Body of pancreas (tissue), 4 donors: Measurements from ENCODE around the gene LGR6.

ENCODE experiments used
- POLR2A ChIP-seq, 3 donors: fragments of 450-650 bp; IDR thresholded peaks; one replicate each; pipeline ENCODE4 v1.6.1; 2016; ENCODE audit warnings: antibody characterized with exemption in 3 of 3, mild to moderate bottlenecking in 2 of 3
- TF ChIP-seq, protein P1 (sequence below), 7 experiments: fragments of 450-650 bp in 4 of 7; fragments of 200-600 bp in 3 of 7; sonication (generic) in 3 of 7; IDR thresholded peaks; one replicate each; pipeline ENCODE4 v1.5.1; 2016 to 2019; ENCODE audit warnings: antibody characterized with exemption in 7 of 7

DNA sequence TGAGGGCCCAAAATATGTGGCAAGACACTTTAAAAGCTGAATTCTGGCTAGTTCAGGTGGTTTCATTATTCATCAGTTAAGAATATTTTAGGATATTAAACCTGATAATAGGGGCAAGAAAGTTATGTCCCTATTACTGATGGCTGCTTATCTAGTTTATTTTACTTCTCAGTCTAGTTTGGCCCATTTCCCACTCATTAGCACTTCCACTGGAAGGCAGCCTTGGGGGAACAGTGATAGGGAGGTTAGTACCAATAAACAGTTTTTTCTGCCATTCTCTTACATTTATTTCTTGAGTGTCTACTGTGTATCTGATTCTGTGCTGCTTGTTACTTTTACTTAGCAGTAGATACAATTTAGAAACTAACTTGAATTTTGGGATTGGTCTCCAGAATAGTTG lies 163.9 kb downstream of the LGR6 start:
- TF ChIP-seq POLR2A (IDR thresholded peaks at IDR 0.05) = no peak
- TF ChIP-seq, protein P1, sequence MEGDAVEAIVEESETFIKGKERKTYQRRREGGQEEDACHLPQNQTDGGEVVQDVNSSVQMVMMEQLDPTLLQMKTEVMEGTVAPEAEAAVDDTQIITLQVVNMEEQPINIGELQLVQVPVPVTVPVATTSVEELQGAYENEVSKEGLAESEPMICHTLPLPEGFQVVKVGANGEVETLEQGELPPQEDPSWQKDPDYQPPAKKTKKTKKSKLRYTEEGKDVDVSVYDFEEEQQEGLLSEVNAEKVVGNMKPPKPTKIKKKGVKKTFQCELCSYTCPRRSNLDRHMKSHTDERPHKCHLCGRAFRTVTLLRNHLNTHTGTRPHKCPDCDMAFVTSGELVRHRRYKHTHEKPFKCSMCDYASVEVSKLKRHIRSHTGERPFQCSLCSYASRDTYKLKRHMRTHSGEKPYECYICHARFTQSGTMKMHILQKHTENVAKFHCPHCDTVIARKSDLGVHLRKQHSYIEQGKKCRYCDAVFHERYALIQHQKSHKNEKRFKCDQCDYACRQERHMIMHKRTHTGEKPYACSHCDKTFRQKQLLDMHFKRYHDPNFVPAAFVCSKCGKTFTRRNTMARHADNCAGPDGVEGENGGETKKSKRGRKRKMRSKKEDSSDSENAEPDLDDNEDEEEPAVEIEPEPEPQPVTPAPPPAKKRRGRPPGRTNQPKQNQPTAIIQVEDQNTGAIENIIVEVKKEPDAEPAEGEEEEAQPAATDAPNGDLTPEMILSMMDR (IDR thresholded peaks at IDR 0.05) = no peak
